H1 (cell line): ENCODE results near the gene CDYL. TPM values are rescaled to one million over a fixed set of nuclear protein-coding genes. Genes with fewer than 3 reads are reported as not detected.
A peak's percentile ranks its signal among the peaks of the same experiment; 100 is the strongest.

Experiments
- CTCF ChIA-PET: fragments of 300-600 bp; sonication (Branson Sonifier 250); formaldehyde crosslinking; loops from one replicate; lab custom pipeline; 2021; ENCODE audit not compliant: partially characterized antibody; lab: Charles Lee
- POLR2A ChIA-PET: fragments of 300-600 bp; sonication (Branson Sonifier 250); formaldehyde crosslinking; loops from one replicate; lab custom pipeline; 2021; ENCODE audit warnings: inconsistent platforms; ENCODE audit not compliant: partially characterized antibody; lab: Charles Lee
- DNase-seq, 2 experiments: peaks; one replicate each; pipeline versions ENCODE4 v3.0.0 to v3.0.0-alpha.2; 2010 to 2022; ENCODE audit warnings: low spot score in 2 of 2, low read depth in 1 of 2, mixed read lengths in 1 of 2
- FAIRE-seq: peaks from 2 replicates; lab custom pipeline; 2011; peaks lifted over from hg19 to GRCh38; lab: Jason Lieb, UNC
- H2AFZ ChIP-seq: 2 replicates; pipeline ENCODE4 v1.8.1; 2012; ENCODE audit warnings: low read length, inconsistent platforms
- H2AK5ac ChIP-seq: 2 replicates; pipeline ENCODE4 v1.6.1; 2013; ENCODE audit warnings: low read depth, low read length
- H2BK120ac ChIP-seq: replicated peaks from 2 replicates; pipeline ENCODE3; 2013; ENCODE audit warnings: low read depth, low read length, inconsistent platforms
- H2BK12ac ChIP-seq: 2 replicates; pipeline ENCODE4 v1.6.1; 2013; ENCODE audit warnings: low read depth, low read length
- H2BK15ac ChIP-seq: 2 replicates; pipeline ENCODE4 v1.6.1; 2013; ENCODE audit warnings: low read length
- H2BK20ac ChIP-seq: 2 replicates; pipeline ENCODE4 v1.6.1; 2013; ENCODE audit warnings: low read length
- H2BK5ac ChIP-seq: 2 replicates; pipeline ENCODE4 v1.6.1; 2013; ENCODE audit warnings: low read depth, low read length
- H3K14ac ChIP-seq: 2 replicates; pipeline ENCODE4 v1.6.1; 2013; ENCODE audit warnings: inconsistent platforms; ENCODE audit not compliant: insufficient read length
- H3K18ac ChIP-seq: 2 replicates; pipeline ENCODE4 v1.6.1; 2013; ENCODE audit warnings: low read length; ENCODE audit errors: extremely low read depth
- H3K23ac ChIP-seq: 2 replicates; pipeline ENCODE4 v1.6.1; 2013; ENCODE audit warnings: inconsistent platforms; ENCODE audit not compliant: insufficient read length
- H3K23me2 ChIP-seq: 2 replicates; pipeline ENCODE4 v1.6.1; 2013; ENCODE audit warnings: low read depth, low read length
- H3K27ac ChIP-seq: 2 replicates; pipeline ENCODE4 v1.6.1; 2011; ENCODE audit warnings: low read depth, low read length, inconsistent platforms
- H3K27me3 ChIP-seq, 4 experiments: replicated peaks in 1 of 4; 1 replicate in 1 of 4; 2 replicates in 3 of 4; pipeline versions ENCODE4 v1.6.1 to v1.8.1; 2011 to 2013; ENCODE audit warnings: low read length in 3 of 4, mild to moderate bottlenecking in 3 of 4, inconsistent platforms in 2 of 4, mixed read lengths in 2 of 4, moderate library complexity in 1 of 4; ENCODE audit not compliant: control insufficient read depth in 3 of 4, insufficient read depth in 3 of 4; ENCODE audit errors: extremely low read depth in 1 of 4
- H3K36me3 ChIP-seq, 4 experiments: 2 replicates each; pipeline versions ENCODE4 v1.6.1 to v1.8.1; 2011 to 2013; ENCODE audit warnings: mild to moderate bottlenecking in 4 of 4, low read length in 3 of 4, moderate library complexity in 2 of 4, control low read depth in 1 of 4, inconsistent platforms in 1 of 4; ENCODE audit not compliant: insufficient read depth in 4 of 4, control insufficient read depth in 2 of 4
- H3K4ac ChIP-seq: replicated peaks from 2 replicates; pipeline ENCODE3; 2013; ENCODE audit warnings: low read length, low read depth, mixed read lengths, inconsistent platforms; ENCODE audit not compliant: insufficient read length
- H3K4me1 ChIP-seq, 4 experiments: replicated peaks in 1 of 4; 1 replicate in 1 of 4; 2 replicates in 3 of 4; pipeline versions ENCODE4 v1.6.1 to v1.8.1; 2011 to 2013; ENCODE audit warnings: low read length in 3 of 4, inconsistent platforms in 2 of 4, mixed read lengths in 1 of 4; ENCODE audit not compliant: insufficient read depth in 4 of 4, control insufficient read depth in 3 of 4
- H3K4me2 ChIP-seq, 2 experiments: 2 replicates each; pipeline versions ENCODE4 v1.6.1 to v1.8.1; 2011 to 2013; ENCODE audit warnings: low read depth in 2 of 2, low read length in 2 of 2, control low read depth in 1 of 2, inconsistent platforms in 1 of 2, mild to moderate bottlenecking in 1 of 2; ENCODE audit not compliant: insufficient read depth in 1 of 2
- H3K4me3 ChIP-seq, 4 experiments: fragments of 200-600, 300-600 bp in 1 of 4; sonication (generic), shearing (Covaris generic), sonication (Bioruptor Twin) in 1 of 4; 2 replicates each; pipeline versions ENCODE4 v1.5.1 to v1.8.1; 2011 to 2016; ENCODE audit warnings: low read length in 4 of 4, low read depth in 3 of 4, control low read depth in 2 of 4, inconsistent platforms in 2 of 4, mild to moderate bottlenecking in 2 of 4, mixed read lengths in 1 of 4, moderate library complexity in 1 of 4; ENCODE audit not compliant: insufficient read depth in 2 of 4; ENCODE audit errors: extremely low read depth in 1 of 4
- H3K56ac ChIP-seq: replicated peaks from 2 replicates; pipeline ENCODE3; 2013; ENCODE audit warnings: low read depth, mild to moderate bottlenecking, mixed read lengths, low read length, inconsistent platforms; ENCODE audit not compliant: insufficient read length
- H3K79me1 ChIP-seq: 2 replicates; pipeline ENCODE4 v1.6.1; 2013; ENCODE audit warnings: low read depth, low read length, control low read depth
- H3K79me2 ChIP-seq, 2 experiments: 2 replicates each; pipeline versions ENCODE4 v1.6.1 to v1.8.1; 2012 to 2013; ENCODE audit warnings: low read length in 2 of 2, mild to moderate bottlenecking in 2 of 2, inconsistent platforms in 1 of 2; ENCODE audit not compliant: insufficient read depth in 2 of 2, control insufficient read depth in 1 of 2
- H3K9ac ChIP-seq, 4 experiments: replicated peaks in 1 of 4; 1 replicate in 1 of 4; 2 replicates in 3 of 4; pipeline versions ENCODE4 v1.6.1 to v1.8.1; 2011 to 2013; ENCODE audit warnings: low read depth in 3 of 4, low read length in 3 of 4, control low read depth in 2 of 4, mild to moderate bottlenecking in 2 of 4, moderate library complexity in 2 of 4, inconsistent platforms in 1 of 4; ENCODE audit errors: extremely low read depth in 1 of 4
- H3K9me3 ChIP-seq, 2 experiments: 2 replicates each; pipeline versions ENCODE4 v1.6.1 to v1.8.1; 2012 to 2013; ENCODE audit warnings: mild to moderate bottlenecking in 2 of 2, moderate library complexity in 2 of 2, control low read depth in 1 of 2, inconsistent platforms in 1 of 2, low read depth in 1 of 2, low read length in 1 of 2, mixed read lengths in 1 of 2; ENCODE audit not compliant: insufficient read depth in 2 of 2
- H4K20me1 ChIP-seq, 2 experiments: replicated peaks in 1 of 2; 2 replicates each; pipeline versions ENCODE3 to v1.8.1; 2011 to 2013; ENCODE audit warnings: inconsistent platforms in 2 of 2, low read length in 2 of 2, mild to moderate bottlenecking in 1 of 2; ENCODE audit not compliant: insufficient read depth in 2 of 2, control insufficient read depth in 1 of 2
- H4K5ac ChIP-seq: 2 replicates; pipeline ENCODE4 v1.6.1; 2013; ENCODE audit warnings: low read length, low read depth, mixed read lengths, inconsistent platforms; ENCODE audit not compliant: insufficient read length
- H4K8ac ChIP-seq: 2 replicates; pipeline ENCODE4 v1.8.0; 2013; ENCODE audit warnings: mild to moderate bottlenecking, moderate library complexity, low read length, inconsistent platforms; ENCODE audit not compliant: insufficient read depth; ENCODE audit errors: extremely low read depth
- H4K91ac ChIP-seq: replicated peaks from 2 replicates; pipeline ENCODE3; 2013; ENCODE audit warnings: low read length, mixed read lengths, inconsistent platforms; ENCODE audit not compliant: insufficient read length
- ATF3 ChIP-seq: IDR thresholded peaks from 2 replicates; pipeline ENCODE4 v1.6.1; 2011; ENCODE audit warnings: low read depth, mild to moderate bottlenecking, low read length; ENCODE audit not compliant: insufficient read depth
- CHD1 ChIP-seq: IDR thresholded peaks from 2 replicates; pipeline ENCODE4 v1.6.1; 2012; ENCODE audit warnings: low read depth, low read length, improper control_type of control experiment
- CTCF ChIP-seq, 3 experiments: IDR thresholded peaks; 1 replicate in 2 of 3; 2 replicates in 1 of 3; pipeline versions ENCODE4 v1.5.1 to v1.6.1; 2011; ENCODE audit warnings: low read length in 3 of 3, mild to moderate bottlenecking in 3 of 3, inconsistent platforms in 2 of 3, low read depth in 1 of 3, moderate library complexity in 1 of 3; ENCODE audit not compliant: insufficient read depth in 1 of 3; ENCODE audit errors: control extremely low read depth in 1 of 3
- MAX ChIP-seq: IDR thresholded peaks from 2 replicates; pipeline ENCODE4 v1.6.1; 2012; ENCODE audit warnings: inconsistent platforms
- RBBP5 ChIP-seq: IDR thresholded peaks from 2 replicates; pipeline ENCODE4 v1.7.1; 2012; ENCODE audit warnings: low read depth, mild to moderate bottlenecking, inconsistent platforms, low read length, moderate library complexity, borderline replicate concordance
- WGBS, 2 experiments: shearing (Covaris generic) in 1 of 2; methylation state at CpG; one replicate each; pipeline versions ENCODE4 v1.1.6 to v1.1.7; 2013 to 2015; ENCODE audit warnings: low lambda C conversion rate in 2 of 2, mixed read lengths in 2 of 2, inconsistent platforms in 1 of 2, low coverage in 1 of 2, missing lambda C conversion rate in 1 of 2; ENCODE audit not compliant: insufficient replicate concordance in 2 of 2, insufficient coverage in 1 of 2, insufficient read length in 1 of 2; ENCODE audit errors: extremely low coverage in 1 of 2, missing lambda C conversion rate in 1 of 2; 5-methylcytosine and 5-hydroxymethylcytosine counted together
- polyA plus RNA-seq, 7 experiments: library from polyadenylated mRNA; depleted of rRNA in 3 of 7; stranded (reverse) in 5 of 7; unstranded in 2 of 7; fragments of >200 nt in 5 of 7; fragments of 200-250 nt in 2 of 7; gene quantifications; 1 replicate in 5 of 7; 2 replicates in 1 of 7; 4 replicates in 1 of 7; pipeline versions ENCODE4 v1.2.1 to v1.2.3, GENCODE V29; 2011 to 2013; ENCODE audit warnings: missing spikeins in 2 of 7, mixed read lengths in 2 of 7
- total RNA-seq: library from RNA; stranded (reverse); fragmentation: NEBNext Ultra II Directional; extraction: Animal tissue kit (Norgen Biotek cat#: 25700); gene quantifications from 2 replicates; pipeline ENCODE4 v1.2.1, GENCODE V29; 2021

The CDYL gene
- total and polyA plus RNA-seq, 2 of the 8 experiments (the other 6 are each of a cell fraction or from before 2014, with no cell fraction given), result 56.4 to 119 TPM

GRCh38 chr6:4856785-4857184 lies 80.6 kb downstream of the CDYL start:
- FAIRE-seq, result no peak
- peaks cover 58 to 62% of the 10 kb centered on the region in 2 experiments for H4K20me1 ChIP-seq

More at GRCh38 chr6:4856785-4857184, 80.6 kb downstream of the CDYL start:
- no peak overlapping the region for H3K4me3 ChIP-seq
- DNase-seq, result no peak
- H2BK15ac ChIP-seq, result no peak overlapping the region
- no peak overlapping the region for H2BK12ac ChIP-seq
- no peak overlapping the region for H3K23ac ChIP-seq
- no peaks in the 10 kb centered on the region for H3K27me3 ChIP-seq
- no peak overlapping the region for H3K14ac ChIP-seq
- peaks cover 0 to 2% (median 0%) of the 10 kb centered on the region in 4 experiments; a peak in 1 of 8 replicates for H3K36me3 ChIP-seq
- H3K79me1 ChIP-seq, result peaks cover 28% of the 10 kb centered on the region
- TF ChIP-seq ATF3, result no peak
- TF ChIP-seq MAX, result no peak
- TF ChIP-seq CTCF (IDR thresholded peaks at IDR 0.05; ENCODE audit: control extremely low read depth in 1 of 3, insufficient read depth in 1 of 3, low read depth in 1 of 3, low read length in 3 of 3), result peak in 1 of 3 experiments; percentile 25; a peak in 1 of 4 replicates
- no peak for TF ChIP-seq RBBP5
- TF ChIP-seq CHD1, result no peak
- CTCF ChIA-PET, result interaction anchor here (0.8 to 2.3 kb wide), 5 partner anchors 8 to 100 kb away, joined by 3 to 9 read pairs (median 4); no protein-coding TSS in a partner anchor
- no peak overlapping the region for H3K9ac ChIP-seq
- no peak overlapping the region for H4K91ac ChIP-seq
- no peak overlapping the region for H4K8ac ChIP-seq
- H3K79me2 ChIP-seq, result peaks cover 23 to 97% of the 10 kb centered on the region in 2 experiments
- H2AFZ ChIP-seq, result no peak overlapping the region
- peaks cover 4% of the 10 kb centered on the region; the same call in 1 of the 2 replicates for H3K23me2 ChIP-seq
- H2BK20ac ChIP-seq, result no peak overlapping the region
- 90% methylated on average over 3 of the region's 3 CpGs; no CpG with 5 or more reads in 1 of the 2 experiments for WGBS, 2 experiments
- H2BK5ac ChIP-seq, result no peak overlapping the region
- H3K4ac ChIP-seq, result no peak overlapping the region
- POLR2A ChIA-PET, result interaction anchor here (0.6 to 1.5 kb wide), 2 partner anchors 15 to 124 kb away, joined by 4 to 5 read pairs; no protein-coding TSS in a partner anchor
- H3K4me2 ChIP-seq, result no peak overlapping the region
- H4K5ac ChIP-seq, result no peak overlapping the region
- no peak overlapping the region for H2BK120ac ChIP-seq
- no peak overlapping the region for H3K18ac ChIP-seq
- no peaks in the 10 kb centered on the region for H3K9me3 ChIP-seq
- H3K56ac ChIP-seq, result no peak overlapping the region
- no peak overlapping the region for H2AK5ac ChIP-seq
- no peak overlapping the region for H3K27ac ChIP-seq
- peaks cover 0 to 18% (median 5%) of the 10 kb centered on the region in 4 experiments; a peak in 5 of 7 replicates for H3K4me1 ChIP-seq
